AG04450 (cell line): Measurements from ENCODE around the gene WDPCP. TPM values are rescaled to one million over a fixed set of nuclear protein-coding genes. Genes with fewer than 3 reads are reported as not detected.
A peak's percentile ranks its signal among the peaks of the same experiment; 100 is the strongest.

Experiments
- CTCF ChIA-PET: fragments of 300-600, 350-600 bp; formaldehyde crosslinking; extraction: SDS; loops from one replicate; lab custom pipeline; 2022; ENCODE audit warnings: antibody characterized with exemption, inconsistent platforms; lab: Charles Lee
- POLR2A ChIA-PET: fragments of 350-600 bp; formaldehyde crosslinking; extraction: SDS; loops from one replicate; lab custom pipeline; 2021; ENCODE audit warnings: antibody characterized with exemption, inconsistent platforms; lab: Yijun Ruan, JAX
- DNase-seq: peaks from one replicate; pipeline ENCODE4 v3.0.0-alpha.2; 2011; ENCODE audit warnings: low read depth, low spot score
- H3K27ac ChIP-seq: one replicate; pipeline ENCODE4 v1.5.1; 2012; ENCODE audit warnings: low read depth, low read length, control low read depth
- H3K27me3 ChIP-seq: one replicate; pipeline ENCODE4 v1.6.0; 2012; ENCODE audit warnings: low read length; ENCODE audit not compliant: control insufficient read depth, insufficient read depth
- H3K4me3 ChIP-seq: 2 replicates; pipeline ENCODE4 v1.5.1; 2011; ENCODE audit warnings: mild to moderate bottlenecking, low read depth, low read length, control low read depth
- H3K9me3 ChIP-seq: 2 replicates; pipeline ENCODE4 v1.5.1; 2012; ENCODE audit warnings: low read length; ENCODE audit not compliant: control insufficient read depth, insufficient read depth
- polyA minus RNA-seq: library from RNA; depleted of rRNA, polyadenylated mRNA; stranded (reverse); fragments of >200 nt; gene quantifications from 2 replicates; pipeline ENCODE4 v1.2.3, GENCODE V29; 2011; rRNA and poly(A)+ RNA removed
- polyA plus RNA-seq: library from polyadenylated mRNA; depleted of rRNA; stranded (reverse); fragments of >200 nt; gene quantifications from 2 replicates; pipeline ENCODE4 v1.2.3, GENCODE V29; 2011; rRNA removed
- TF ChIP-seq, protein P1 (sequence below): IDR thresholded peaks from 2 replicates; pipeline ENCODE4 v1.5.1; 2011; ENCODE audit warnings: low read depth, low read length, control low read depth, inconsistent platforms

The WDPCP gene
- polyA plus RNA-seq (3.9 and 4.7 TPM in 2 replicates), polyA minus RNA-seq (12.1 and 13.0 TPM in 2 replicates)

DNA sequence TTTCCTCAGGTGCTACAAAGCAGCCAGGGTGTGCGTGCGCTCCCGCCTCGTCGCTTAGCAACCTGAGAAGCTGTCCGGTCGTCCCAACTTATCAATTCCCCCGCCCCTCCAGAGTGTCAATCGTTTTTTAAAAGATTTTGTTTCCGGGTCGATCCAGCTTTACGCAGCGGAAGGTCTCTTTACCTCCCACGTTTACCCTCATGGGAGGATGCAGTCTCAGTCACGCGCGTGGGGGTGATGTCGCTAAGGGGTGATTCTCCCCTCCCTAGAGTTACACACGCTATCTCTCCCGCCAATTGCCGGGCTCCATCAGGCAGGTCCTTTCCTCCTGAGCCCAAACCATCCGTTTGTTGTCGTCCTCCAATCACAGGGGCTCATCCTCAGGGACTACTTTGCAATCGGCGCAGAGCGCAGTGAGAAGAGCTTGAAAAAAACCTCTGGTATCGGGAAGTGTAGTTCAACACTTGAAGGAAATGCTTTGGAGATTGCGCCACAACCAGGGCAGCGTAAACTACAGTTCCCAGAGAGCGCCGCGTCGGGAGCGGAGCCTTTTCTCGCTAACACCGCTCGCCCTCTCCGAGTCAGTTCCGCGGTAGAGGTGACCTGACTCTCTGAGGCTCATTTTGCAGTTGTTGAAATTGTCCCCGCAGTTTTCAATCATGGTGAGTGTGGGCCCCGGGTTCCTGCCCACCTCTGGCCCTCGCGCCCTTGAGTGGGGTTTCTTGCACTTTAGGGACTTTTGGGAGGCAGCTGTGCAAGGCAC, at the start of gene WDPCP, which contains the start of gene MDH1:
WDPCP (minus strand) TSS at position 93 of the 763 bp plus-strand sequence. CDS start 206 bp downstream, outside the sequence.
MDH1 (plus strand) TSS at position 579 of the 763 bp plus-strand sequence; CDS start at position 660, 81 bp downstream.
- Histone ChIP-seq H3K27ac (peak within 1 kb of the TSS; percentile 91), H3K9me3 (no peaks in the 10 kb centered on the region; the same call in 1 of the 2 replicates), H3K4me3 (peak within 1 kb of the TSS; percentile 94), H3K27me3 (no peaks in the 10 kb centered on the region)
- peak; percentile 100 for DNase-seq
- ChIA-PET POLR2A (interaction anchor here (0.6 to 2.1 kb wide), 5 partner anchors 11 to 395 kb away, joined by 3 to 13 read pairs (median 3); partner anchors contain the start of gene UGP2), CTCF (interaction anchor here (1.1 kb wide), 1 partner anchor 272 kb away, joined by 3 read pairs; no protein-coding TSS in a partner anchor)
- TF ChIP-seq, protein P1, sequence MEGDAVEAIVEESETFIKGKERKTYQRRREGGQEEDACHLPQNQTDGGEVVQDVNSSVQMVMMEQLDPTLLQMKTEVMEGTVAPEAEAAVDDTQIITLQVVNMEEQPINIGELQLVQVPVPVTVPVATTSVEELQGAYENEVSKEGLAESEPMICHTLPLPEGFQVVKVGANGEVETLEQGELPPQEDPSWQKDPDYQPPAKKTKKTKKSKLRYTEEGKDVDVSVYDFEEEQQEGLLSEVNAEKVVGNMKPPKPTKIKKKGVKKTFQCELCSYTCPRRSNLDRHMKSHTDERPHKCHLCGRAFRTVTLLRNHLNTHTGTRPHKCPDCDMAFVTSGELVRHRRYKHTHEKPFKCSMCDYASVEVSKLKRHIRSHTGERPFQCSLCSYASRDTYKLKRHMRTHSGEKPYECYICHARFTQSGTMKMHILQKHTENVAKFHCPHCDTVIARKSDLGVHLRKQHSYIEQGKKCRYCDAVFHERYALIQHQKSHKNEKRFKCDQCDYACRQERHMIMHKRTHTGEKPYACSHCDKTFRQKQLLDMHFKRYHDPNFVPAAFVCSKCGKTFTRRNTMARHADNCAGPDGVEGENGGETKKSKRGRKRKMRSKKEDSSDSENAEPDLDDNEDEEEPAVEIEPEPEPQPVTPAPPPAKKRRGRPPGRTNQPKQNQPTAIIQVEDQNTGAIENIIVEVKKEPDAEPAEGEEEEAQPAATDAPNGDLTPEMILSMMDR: no peak

GRCh38 chr2:63632382-63632781, 44.1 kb upstream of the WDPCP start:
- POLR2A ChIA-PET: no interaction called here
- H3K9me3 ChIP-seq: peaks cover 4% of the 10 kb centered on the region; the same call in 1 of the 2 replicates
- no peak for DNase-seq
- CTCF ChIA-PET: interaction anchor here (1.6 kb wide), 1 partner anchor 59 kb away, joined by 3 read pairs; no protein-coding TSS in a partner anchor
- TF ChIP-seq, protein P1: no peak
- no peak overlapping the region for H3K4me3 ChIP-seq
- H3K27ac ChIP-seq: no peak overlapping the region
- H3K27me3 ChIP-seq: no peaks in the 10 kb centered on the region

GRCh38 chr2:63631501-63631900, 43.2 kb upstream of the WDPCP start:
- H3K27me3 ChIP-seq: no peaks in the 10 kb centered on the region
- H3K4me3 ChIP-seq: no peak overlapping the region
- DNase-seq: no peak
- H3K27ac ChIP-seq: no peak overlapping the region
- peaks cover 4% of the 10 kb centered on the region; the same call in 1 of the 2 replicates for H3K9me3 ChIP-seq
- POLR2A ChIA-PET: no interaction called here
- TF ChIP-seq, protein P1: no peak
- CTCF ChIA-PET: no interaction called here

- Histone ChIP-seq H3K27ac (no peak overlapping the region), H3K27me3 (peaks cover 3% of the 10 kb centered on the region), H3K4me3 (no peak overlapping the region), H3K9me3 (peaks cover 4% of the 10 kb centered on the region; the same call in 1 of the 2 replicates)
- POLR2A ChIA-PET: no interaction called here
- DNase-seq: no peak
- TF ChIP-seq, protein P1: no peak
- CTCF ChIA-PET: no interaction called here
Measured at GRCh38 chr2:63628403-63628942, 40.2 kb upstream of the WDPCP start.
